Smooth muscle cell (in vitro differentiated cells): ENCODE measurements around the gene NDUFB10. TPM values are rescaled to one million over a fixed set of nuclear protein-coding genes. Genes with fewer than 3 reads are reported as not detected.

Source experiments
- DNase-seq: peaks from one replicate; lab custom pipeline; 2025; ENCODE audit not compliant: unreplicated experiment; lab: John Stamatoyannopoulos, UW
- H2AFZ ChIP-seq: fragments of 200-600 bp; sonication (generic); 2 replicates; pipeline ENCODE4 v1.6.0; 2016; ENCODE audit warnings: antibody characterized with exemption, low read depth, mild to moderate bottlenecking
- H3F3A ChIP-seq: fragments of 200-600 bp; sonication (generic); 2 replicates; pipeline ENCODE4 v1.6.0; 2017; ENCODE audit warnings: antibody characterized with exemption, low read depth
- H3K27ac ChIP-seq: fragments of 200-600 bp; sonication (generic); 2 replicates; pipeline ENCODE4 v1.5.1; 2016; ENCODE audit warnings: low read depth, mild to moderate bottlenecking
- H3K27me3 ChIP-seq: fragments of 200-600 bp; sonication (generic); 2 replicates; pipeline ENCODE4 v1.6.1; 2016; ENCODE audit warnings: low read depth, mild to moderate bottlenecking
- H3K36me3 ChIP-seq: fragments of 200-600 bp; sonication (generic); 2 replicates; pipeline ENCODE4 v1.5.1; 2016; ENCODE audit warnings: low read depth
- H3K4me1 ChIP-seq: fragments of 200-600 bp; sonication (generic); 2 replicates; pipeline ENCODE4 v1.5.1; 2016; ENCODE audit warnings: low read depth
- H3K4me2 ChIP-seq: fragments of 200-600 bp; sonication (generic); 2 replicates; pipeline ENCODE4 v1.6.0; 2016; ENCODE audit warnings: mild to moderate bottlenecking
- H3K4me3 ChIP-seq: fragments of 200-600 bp; sonication (generic); 2 replicates; pipeline ENCODE4 v1.5.1; 2016; ENCODE audit warnings: mild to moderate bottlenecking
- H3K79me2 ChIP-seq: fragments of 200-600 bp; sonication (generic); 2 replicates; pipeline ENCODE4 v1.6.0; 2016; ENCODE audit warnings: low read depth, mild to moderate bottlenecking
- H3K9ac ChIP-seq: fragments of 200-600 bp; sonication (generic); 2 replicates; pipeline ENCODE4 v1.6.0; 2016; ENCODE audit warnings: low read depth
- H3K9me3 ChIP-seq: fragments of 200-600 bp; sonication (generic); replicated peaks from 2 replicates; pipeline ENCODE4 v1.5.1; 2016; ENCODE audit warnings: low read depth
- H4K20me1 ChIP-seq: fragments of 200-600 bp; sonication (generic); 2 replicates; pipeline ENCODE4 v1.6.0; 2016; ENCODE audit warnings: low read depth
- CTCF ChIP-seq: fragments of 200-600 bp; sonication (generic); IDR thresholded peaks from 2 replicates; pipeline ENCODE4 v1.5.1; 2017; ENCODE audit warnings: borderline replicate concordance, mild to moderate bottlenecking, antibody characterized with exemption; ENCODE audit not compliant: insufficient read depth, poor library complexity, severe bottlenecking
- WGBS: methylation state at CpG from one replicate; pipeline ENCODE4 v1.1.7; 2016; ENCODE audit warnings: low lambda C conversion rate; 5-methylcytosine and 5-hydroxymethylcytosine counted together
- polyA plus RNA-seq: library from polyadenylated mRNA; unstranded; fragments of >200 nt; fragmentation: Nextera tagmentation; extraction: Ambion mirVana; gene quantifications from 2 replicates; pipeline ENCODE4 v1.2.1, GENCODE V29; 2016
- total RNA-seq: library from RNA; depleted of rRNA; stranded (reverse); fragments of >200 nt; gene quantifications from 2 replicates; pipeline ENCODE4 v1.2.3, GENCODE V29; 2014

Gene NDUFB10
- total and polyA plus RNA-seq, 2 experiments from 2014 or later = 176 to 295 TPM

- peaks cover 5% of the 10 kb centered on the region for H4K20me1 ChIP-seq
- H3K9me3 ChIP-seq = no peaks in the 10 kb centered on the region
- TF ChIP-seq CTCF = no peak
- no peak overlapping the region for H2AFZ ChIP-seq
- DNase-seq = no peak
- H3K27me3 ChIP-seq = peaks cover 37% of the 10 kb centered on the region
- WGBS = 93% methylated on average over 15 of the region's 50 CpGs
- no peaks in the 10 kb centered on the region for H3K79me2 ChIP-seq
- no peaks in the 10 kb centered on the region for H3K36me3 ChIP-seq
- H3K4me2 ChIP-seq = peak overlapping the region; percentile 63
- no peak overlapping the region for H3K9ac ChIP-seq
- H3K27ac ChIP-seq = no peak overlapping the region
- H3K4me1 ChIP-seq = peaks cover 10% of the 10 kb centered on the region
- H3K4me3 ChIP-seq = no peak overlapping the region
- H3F3A ChIP-seq = peaks cover 33% of the 10 kb centered on the region
Observed at GRCh38 chr16:1992704-1993317, 33.5 kb downstream of the NDUFB10 start.

DNA sequence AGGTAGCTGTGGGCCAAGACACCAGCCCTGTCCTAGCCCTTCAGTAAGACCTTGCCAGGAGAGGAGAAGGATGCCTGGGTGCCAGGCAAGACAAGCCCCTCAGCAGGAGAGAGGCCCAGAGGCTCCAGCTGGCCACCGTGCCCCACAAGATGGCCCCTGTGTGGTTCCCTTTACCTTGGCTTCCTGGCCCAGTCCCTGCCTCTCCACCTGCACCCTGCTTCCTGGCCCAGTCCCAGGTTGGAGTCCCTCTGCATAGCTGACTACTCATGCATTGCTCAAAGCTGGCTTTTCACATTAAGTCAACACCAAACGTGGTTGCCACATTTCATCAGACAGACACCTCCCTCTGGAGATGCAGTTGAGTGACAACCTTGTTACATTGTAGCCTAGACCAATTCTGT is 34.4 kb downstream of the NDUFB10 start:
- no peak for DNase-seq
- Histone ChIP-seq H3K9ac (no peak overlapping the region), H3F3A (peaks cover 33% of the 10 kb centered on the region), H3K9me3 (no peaks in the 10 kb centered on the region), H3K4me3 (no peak overlapping the region), H3K27me3 (peaks cover 28% of the 10 kb centered on the region), H3K4me2 (no peak overlapping the region), H4K20me1 (peaks cover 5% of the 10 kb centered on the region), H3K79me2 (no peaks in the 10 kb centered on the region), H3K4me1 (peaks cover 10% of the 10 kb centered on the region), H3K36me3 (no peaks in the 10 kb centered on the region), H3K27ac (no peak overlapping the region), H2AFZ (no peak overlapping the region)
- no peak for TF ChIP-seq CTCF
- WGBS = 77% methylated on average over 2 of the region's 2 CpGs

DNA sequence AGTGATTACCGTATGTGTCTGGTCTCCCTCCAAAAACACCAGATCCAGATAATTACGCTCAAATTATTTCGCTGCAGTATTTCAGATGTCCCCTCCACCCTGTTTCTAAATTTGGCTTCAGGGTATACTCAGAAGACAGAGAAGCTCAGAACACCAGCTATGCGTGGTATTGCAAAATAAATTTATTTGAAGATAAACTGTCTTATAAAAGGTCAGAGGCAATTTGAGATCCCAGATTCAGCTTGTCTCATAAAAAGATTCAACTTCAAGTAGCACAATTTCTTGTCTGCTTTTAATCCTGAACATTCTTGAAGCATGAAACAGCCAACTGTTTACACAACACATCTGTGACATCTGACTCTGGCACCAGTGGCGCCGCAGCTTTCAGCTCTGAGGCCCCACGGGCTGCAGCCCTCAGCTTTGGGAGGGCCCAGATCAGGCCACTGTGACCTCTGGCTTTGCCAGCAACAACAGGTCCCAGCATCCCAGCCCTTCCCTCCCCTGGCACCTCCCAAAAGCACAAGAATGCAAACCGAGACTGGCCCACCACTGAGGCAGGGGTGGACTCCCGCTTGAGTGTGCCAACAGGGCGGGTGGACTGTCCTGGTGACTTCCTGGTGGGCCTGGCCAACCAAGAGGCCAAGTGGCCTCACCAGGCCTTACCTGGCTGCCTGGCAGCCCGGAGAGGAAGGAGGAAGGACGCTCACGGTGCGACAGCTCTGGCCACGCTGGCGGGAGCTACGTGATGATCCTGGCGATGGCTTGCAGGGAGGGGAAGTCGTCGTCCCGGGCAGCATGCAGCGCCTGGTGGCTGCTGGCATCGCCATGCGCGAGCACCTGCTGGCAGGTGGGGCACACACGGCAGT is 38.4 kb downstream of the NDUFB10 start:
- H3K27ac ChIP-seq = peak overlapping the region; percentile 45
- peaks cover 25% of the 10 kb centered on the region for H3F3A ChIP-seq
- no peak overlapping the region for H3K9ac ChIP-seq
- H3K4me1 ChIP-seq = no peaks in the 10 kb centered on the region
- peaks cover 28% of the 10 kb centered on the region for H4K20me1 ChIP-seq
- no peak for TF ChIP-seq CTCF
- no peaks in the 10 kb centered on the region for H3K36me3 ChIP-seq
- H2AFZ ChIP-seq = no peak overlapping the region
- H3K4me3 ChIP-seq = no peak overlapping the region
- WGBS = 83% methylated on average over 26 of the region's 26 CpGs
- no peaks in the 10 kb centered on the region for H3K27me3 ChIP-seq
- peaks cover 4% of the 10 kb centered on the region for H3K79me2 ChIP-seq
- H3K9me3 ChIP-seq = no peaks in the 10 kb centered on the region
- peak overlapping the region; percentile 5 for H3K4me2 ChIP-seq
- DNase-seq = no peak
